Peyer's patch (tissue), 4 donors: Measurements from ENCODE around the gene ACLY.

Experiments used
- POLR2A ChIP-seq, 2 donors: fragments of 450-650 bp; IDR thresholded peaks; one replicate each; pipeline ENCODE4 v1.5.1; 2017; ENCODE audit warnings: antibody characterized with exemption in 2 of 2, mild to moderate bottlenecking in 2 of 2, moderate library complexity in 2 of 2
- TF ChIP-seq, protein P1 (sequence below), 6 experiments: fragments of 450-650 bp in 4 of 6; fragments of 200-600 bp in 2 of 6; sonication (generic) in 1 of 6; IDR thresholded peaks; one replicate each; pipeline ENCODE4 v1.5.1; 2017 to 2019; ENCODE audit warnings: antibody characterized with exemption in 6 of 6, mild to moderate bottlenecking in 3 of 6, moderate library complexity in 1 of 6

- TF ChIP-seq, protein P1, sequence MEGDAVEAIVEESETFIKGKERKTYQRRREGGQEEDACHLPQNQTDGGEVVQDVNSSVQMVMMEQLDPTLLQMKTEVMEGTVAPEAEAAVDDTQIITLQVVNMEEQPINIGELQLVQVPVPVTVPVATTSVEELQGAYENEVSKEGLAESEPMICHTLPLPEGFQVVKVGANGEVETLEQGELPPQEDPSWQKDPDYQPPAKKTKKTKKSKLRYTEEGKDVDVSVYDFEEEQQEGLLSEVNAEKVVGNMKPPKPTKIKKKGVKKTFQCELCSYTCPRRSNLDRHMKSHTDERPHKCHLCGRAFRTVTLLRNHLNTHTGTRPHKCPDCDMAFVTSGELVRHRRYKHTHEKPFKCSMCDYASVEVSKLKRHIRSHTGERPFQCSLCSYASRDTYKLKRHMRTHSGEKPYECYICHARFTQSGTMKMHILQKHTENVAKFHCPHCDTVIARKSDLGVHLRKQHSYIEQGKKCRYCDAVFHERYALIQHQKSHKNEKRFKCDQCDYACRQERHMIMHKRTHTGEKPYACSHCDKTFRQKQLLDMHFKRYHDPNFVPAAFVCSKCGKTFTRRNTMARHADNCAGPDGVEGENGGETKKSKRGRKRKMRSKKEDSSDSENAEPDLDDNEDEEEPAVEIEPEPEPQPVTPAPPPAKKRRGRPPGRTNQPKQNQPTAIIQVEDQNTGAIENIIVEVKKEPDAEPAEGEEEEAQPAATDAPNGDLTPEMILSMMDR (IDR thresholded peaks at IDR 0.05): no peak
- no peak for TF ChIP-seq POLR2A (IDR thresholded peaks at IDR 0.05)
These were observed 14.2 kb upstream of the ACLY start for GRCh38 chr17:41932816-41933389.
